Neuronal stem cell (in vitro differentiated cells): ENCODE results near the gene NINJ2.

Source experiments
- DNase-seq: peaks from one replicate; pipeline ENCODE4 v3.0.0-alpha.2; 2013; ENCODE audit warnings: low spot score
- H2AFZ ChIP-seq: one replicate; pipeline ENCODE4 v1.6.1; 2013; ENCODE audit warnings: mild to moderate bottlenecking, low read length, inconsistent platforms
- H2AK5ac ChIP-seq: 2 replicates; pipeline ENCODE4 v1.6.1; 2013; ENCODE audit warnings: low read depth, mild to moderate bottlenecking, inconsistent platforms, low read length, moderate library complexity, mixed read lengths
- H2BK120ac ChIP-seq: 2 replicates; pipeline ENCODE4 v1.6.1; 2013; ENCODE audit warnings: low read depth, mild to moderate bottlenecking, inconsistent platforms, low read length, moderate library complexity, mixed read lengths
- H2BK12ac ChIP-seq: one replicate; pipeline ENCODE4 v1.6.1; 2013; ENCODE audit warnings: low read length, inconsistent platforms
- H2BK15ac ChIP-seq: 2 replicates; pipeline ENCODE4 v1.6.1; 2013; ENCODE audit warnings: mild to moderate bottlenecking, low read length, inconsistent platforms, mixed read lengths
- H2BK5ac ChIP-seq: one replicate; pipeline ENCODE4 v1.6.1; 2013; ENCODE audit warnings: inconsistent platforms, mild to moderate bottlenecking, low read length, moderate library complexity
- H3K14ac ChIP-seq: one replicate; pipeline ENCODE4 v1.6.1; 2013; ENCODE audit warnings: low read length, inconsistent platforms
- H3K18ac ChIP-seq: 2 replicates; pipeline ENCODE4 v1.6.1; 2013; ENCODE audit warnings: low read length, inconsistent platforms
- H3K23ac ChIP-seq: 2 replicates; pipeline ENCODE4 v1.6.1; 2013; ENCODE audit warnings: low read depth, mild to moderate bottlenecking, mixed read lengths, low read length, inconsistent platforms; ENCODE audit not compliant: poor library complexity
- H3K27ac ChIP-seq: replicated peaks from 3 replicates; pipeline ENCODE4 v1.5.1; 2013; ENCODE audit warnings: low read length, inconsistent platforms
- H3K27me3 ChIP-seq, 3 experiments: 2 replicates each; pipeline ENCODE4 v1.6.1; 2013; ENCODE audit warnings: low read length in 3 of 3, mild to moderate bottlenecking in 2 of 3, inconsistent platforms in 1 of 3, low read depth in 1 of 3, mixed read lengths in 1 of 3, moderate library complexity in 1 of 3; ENCODE audit not compliant: control insufficient read depth in 3 of 3, insufficient read depth in 3 of 3
- H3K36me3 ChIP-seq, 2 donors: replicated peaks in 1 of 2; 2 replicates each; pipeline ENCODE4 v1.6.1; 2013; ENCODE audit warnings: low read length in 2 of 2; ENCODE audit not compliant: control insufficient read depth in 2 of 2, insufficient read depth in 2 of 2
- H3K4ac ChIP-seq: 2 replicates; pipeline ENCODE4 v1.6.1; 2013; ENCODE audit warnings: inconsistent platforms, mild to moderate bottlenecking, low read length, moderate library complexity
- H3K4me1 ChIP-seq, 2 donors: 1 replicate in 1 of 2; 2 replicates in 1 of 2; pipeline ENCODE4 v1.6.1; 2013; ENCODE audit warnings: low read length in 2 of 2, low read depth in 1 of 2; ENCODE audit not compliant: control insufficient read depth in 2 of 2, insufficient read depth in 1 of 2
- H3K4me2 ChIP-seq: one replicate; pipeline ENCODE4 v1.6.1; 2013; ENCODE audit warnings: mild to moderate bottlenecking, low read length, inconsistent platforms; ENCODE audit not compliant: insufficient read depth, poor library complexity, severe bottlenecking
- H3K4me3 ChIP-seq, 2 donors: 2 replicates each; pipeline ENCODE4 v1.5.1; 2013; ENCODE audit warnings: low read length in 2 of 2, mild to moderate bottlenecking in 2 of 2, inconsistent platforms in 1 of 2, moderate library complexity in 1 of 2
- H3K79me1 ChIP-seq: one replicate; pipeline ENCODE4 v1.6.1; 2013; ENCODE audit warnings: low read depth, mild to moderate bottlenecking, inconsistent platforms, low read length, moderate library complexity
- H3K9ac ChIP-seq: one replicate; pipeline ENCODE4 v1.6.1; 2013; ENCODE audit warnings: mild to moderate bottlenecking, low read depth, low read length, inconsistent platforms; ENCODE audit not compliant: poor library complexity
- H3K9me3 ChIP-seq, 2 donors: replicated peaks in 1 of 2; 2 replicates each; pipeline versions ENCODE3 to v1.6.1; 2013; ENCODE audit warnings: low read length in 2 of 2, mild to moderate bottlenecking in 2 of 2, inconsistent platforms in 1 of 2, low read depth in 1 of 2, mixed read lengths in 1 of 2, moderate library complexity in 1 of 2; ENCODE audit not compliant: control insufficient read depth in 2 of 2, insufficient read depth in 1 of 2
- H4K8ac ChIP-seq: one replicate; pipeline ENCODE4 v1.6.1; 2013; ENCODE audit warnings: low read depth, mild to moderate bottlenecking, inconsistent platforms, low read length, moderate library complexity
- H4K91ac ChIP-seq: one replicate; pipeline ENCODE4 v1.6.1; 2013; ENCODE audit warnings: low read length, low read depth, mild to moderate bottlenecking, inconsistent platforms; ENCODE audit not compliant: poor library complexity
- WGBS, 2 donors: extraction: QIAGEN DNeasy Blood & Tissue Kit; methylation state at CpG; one replicate each; pipeline ENCODE4 v1.1.7; 2013; ENCODE audit warnings: missing lambda C conversion rate in 2 of 2, mixed read lengths in 1 of 2; ENCODE audit not compliant: insufficient read length in 2 of 2, insufficient replicate concordance in 1 of 2; ENCODE audit errors: extremely low coverage in 2 of 2; 5-methylcytosine and 5-hydroxymethylcytosine counted together

NINJ2 gene

GRCh38 chr12:645563-646071 is 17.6 kb downstream of the NINJ2 start:
- no peak overlapping the region for H4K91ac ChIP-seq
- DNase-seq = no peak
- H2BK5ac ChIP-seq = no peak overlapping the region
- peaks cover 3% of the 10 kb centered on the region for H3K79me1 ChIP-seq
- no peak overlapping the region for H2AK5ac ChIP-seq
- no peak overlapping the region for H3K4me2 ChIP-seq
- H2BK12ac ChIP-seq = no peak overlapping the region
- H3K9me3 ChIP-seq = no peaks in the 10 kb centered on the region
- no peak overlapping the region for H2AFZ ChIP-seq
- H3K18ac ChIP-seq = no peak overlapping the region
- no peak overlapping the region for H2BK15ac ChIP-seq
- no CpG with 5 or more reads among the region's 8 CpGs for WGBS, 2 donors
- H4K8ac ChIP-seq = no peak overlapping the region
- H3K4me3 ChIP-seq = no peak overlapping the region
- H2BK120ac ChIP-seq = no peak overlapping the region
- no peak overlapping the region for H3K9ac ChIP-seq
- peaks cover 0 to 7% of the 10 kb centered on the region in 2 donors for H3K4me1 ChIP-seq
- no peak overlapping the region for H3K23ac ChIP-seq
- no peak overlapping the region for H3K14ac ChIP-seq
- no peaks in the 10 kb centered on the region for H3K36me3 ChIP-seq
- no peak overlapping the region for H3K27ac ChIP-seq
- H3K27me3 ChIP-seq = peaks cover 0 to 28% (median 0%) of the 10 kb centered on the region in 3 experiments
- H3K4ac ChIP-seq = no peak overlapping the region

- Histone ChIP-seq H3K4ac (no peak overlapping the region), H3K4me3 (no peak overlapping the region), H3K23ac (no peak overlapping the region), H4K91ac (no peak overlapping the region), H2AK5ac (no peak overlapping the region), H3K27me3 (peaks cover 0 to 28% (median 0%) of the 10 kb centered on the region in 3 experiments), H2BK15ac (no peak overlapping the region), H2BK12ac (no peak overlapping the region), H2BK5ac (no peak overlapping the region), H3K9ac (no peak overlapping the region), H4K8ac (no peak overlapping the region), H3K36me3 (no peaks in the 10 kb centered on the region), H3K18ac (no peak overlapping the region), H3K9me3 (no peaks in the 10 kb centered on the region), H3K27ac (no peak overlapping the region), H2AFZ (no peak overlapping the region), H3K4me2 (no peak overlapping the region), H3K14ac (no peak overlapping the region), H3K4me1 (peaks cover 0 to 7% of the 10 kb centered on the region in 2 donors), H3K79me1 (peaks cover 3% of the 10 kb centered on the region), H2BK120ac (no peak overlapping the region)
- no CpG with 5 or more reads among the region's 6 CpGs for WGBS, 2 donors
- no peak for DNase-seq
Measured at GRCh38 chr12:644818-645552, 18.3 kb downstream of the NINJ2 start.

GRCh38 chr12:644303-644639 is 19.0 kb downstream of the NINJ2 start:
- Histone ChIP-seq H2BK15ac (no peak overlapping the region), H2AK5ac (no peak overlapping the region), H3K9ac (no peak overlapping the region), H3K23ac (no peak overlapping the region), H3K27ac (no peak overlapping the region), H3K9me3 (no peaks in the 10 kb centered on the region), H4K91ac (no peak overlapping the region), H4K8ac (no peak overlapping the region), H3K79me1 (peaks cover 3% of the 10 kb centered on the region), H2BK5ac (no peak overlapping the region), H3K27me3 (peaks cover 0 to 28% (median 0%) of the 10 kb centered on the region in 3 experiments), H3K4ac (no peak overlapping the region), H3K14ac (no peak overlapping the region), H3K4me2 (no peak overlapping the region), H2BK12ac (no peak overlapping the region), H3K4me3 (no peak overlapping the region), H2BK120ac (no peak overlapping the region), H2AFZ (no peak overlapping the region), H3K36me3 (no peaks in the 10 kb centered on the region), H3K18ac (no peak overlapping the region), H3K4me1 (peaks cover 0 to 7% of the 10 kb centered on the region in 2 donors)
- no CpG with 5 or more reads among the region's 6 CpGs for WGBS, 2 donors
- DNase-seq = no peak

- no peak overlapping the region for H3K4ac ChIP-seq
- no peak for DNase-seq
- peak overlapping the region in 1 of 2 donors; percentile 82 for H3K4me3 ChIP-seq
- H3K9me3 ChIP-seq = no peaks in the 10 kb centered on the region
- peak overlapping the region; percentile 91 for H3K9ac ChIP-seq
- no peak overlapping the region for H2BK120ac ChIP-seq
- peak overlapping the region; percentile 90 for H3K23ac ChIP-seq
- H2BK5ac ChIP-seq = peak overlapping the region; percentile 72
- H3K4me1 ChIP-seq = peaks cover 0 to 7% of the 10 kb centered on the region in 2 donors
- H2AK5ac ChIP-seq = peak overlapping the region; percentile 53
- no peak overlapping the region for H4K91ac ChIP-seq
- no peak overlapping the region for H2BK12ac ChIP-seq
- H2AFZ ChIP-seq = no peak overlapping the region
- H3K79me1 ChIP-seq = peaks cover 3% of the 10 kb centered on the region
- H3K27ac ChIP-seq = no peak overlapping the region
- peak overlapping the region; percentile 99 for H4K8ac ChIP-seq
- peak overlapping the region; percentile 92 for H3K4me2 ChIP-seq
- peak overlapping the region; percentile 99 for H2BK15ac ChIP-seq
- H3K18ac ChIP-seq = peak overlapping the region; percentile 98
- no peaks in the 10 kb centered on the region for H3K36me3 ChIP-seq
- H3K27me3 ChIP-seq = peaks cover 0 to 28% (median 0%) of the 10 kb centered on the region in 3 experiments
- WGBS, 2 donors = no CpG with 5 or more reads among the region's 33 CpGs
- H3K14ac ChIP-seq = no peak overlapping the region
Measured at GRCh38 chr12:643475-644302, 19.6 kb downstream of the NINJ2 start.
